GM18861 (cell line): ENCODE results near the gene EVC2.

Source experiments
- ATAC-seq: cut with Tn5 transposase; IDR thresholded peaks from one replicate; pipeline ENCODE4 v1.9.1; 2021; ENCODE audit not compliant: unreplicated experiment

EVC2 gene

GRCh38 chr4:5678977-5679376 is 29.4 kb downstream of the EVC2 start:
- no peak for ATAC-seq

- no peak for ATAC-seq
Measured at GRCh38 chr4:5676763-5677162, 31.6 kb downstream of the EVC2 start.

GRCh38 chr4:5666741-5667140 is 41.6 kb downstream of the EVC2 start:
- ATAC-seq: no peak

- ATAC-seq: no peak
Measured at GRCh38 chr4:5664778-5665177, 43.6 kb downstream of the EVC2 start.

GRCh38 chr4:5662555-5662954 is 45.8 kb downstream of the EVC2 start:
- no peak for ATAC-seq

- no peak for ATAC-seq
Measured at GRCh38 chr4:5661237-5661636, 47.1 kb downstream of the EVC2 start.

- ATAC-seq: no peak
Measured at GRCh38 chr4:5660185-5660584, 48.2 kb downstream of the EVC2 start.

GRCh38 chr4:5658974-5659373 is 49.4 kb downstream of the EVC2 start:
- ATAC-seq: no peak

- no peak for ATAC-seq
Measured at GRCh38 chr4:5656415-5656814, 51.9 kb downstream of the EVC2 start.

GRCh38 chr4:5654791-5655190 is 53.6 kb downstream of the EVC2 start:
- ATAC-seq: no peak

- no peak for ATAC-seq
Measured at GRCh38 chr4:5651089-5651488, 57.3 kb downstream of the EVC2 start.

GRCh38 chr4:5650040-5650439 is 58.3 kb downstream of the EVC2 start:
- no peak for ATAC-seq

- no peak for ATAC-seq
Measured at GRCh38 chr4:5647351-5647750, 61.0 kb downstream of the EVC2 start.

- ATAC-seq: no peak
Measured at GRCh38 chr4:5640096-5640495, 68.3 kb downstream of the EVC2 start.

- ATAC-seq: no peak
Measured at GRCh38 chr4:5639556-5639955, 68.8 kb downstream of the EVC2 start.

GRCh38 chr4:5638976-5639375 is 69.4 kb downstream of the EVC2 start:
- no peak for ATAC-seq

- ATAC-seq: no peak
Measured at GRCh38 chr4:5638316-5638715, 70.0 kb downstream of the EVC2 start.

GRCh38 chr4:5636766-5637670 is 71.3 kb downstream of the EVC2 start:
- no peak for ATAC-seq

GRCh38 chr4:5635826-5636195 is 72.5 kb downstream of the EVC2 start:
- ATAC-seq: no peak

- ATAC-seq: no peak
Measured at GRCh38 chr4:5632571-5632970, 75.8 kb downstream of the EVC2 start.

GRCh38 chr4:5632066-5632440 is 76.3 kb downstream of the EVC2 start:
- ATAC-seq: no peak

GRCh38 chr4:5631352-5632065 is 76.8 kb downstream of the EVC2 start:
- no peak for ATAC-seq
